Peyer's patch (tissue), 4 donors: ENCODE results near the gene SCRT2.

Source experiments
- POLR2A ChIP-seq, 2 donors: fragments of 450-650 bp; IDR thresholded peaks; one replicate each; pipeline ENCODE4 v1.5.1; 2017; ENCODE audit warnings: antibody characterized with exemption in 2 of 2, mild to moderate bottlenecking in 2 of 2, moderate library complexity in 2 of 2
- TF ChIP-seq, protein P1 (sequence below), 6 experiments: fragments of 450-650 bp in 4 of 6; fragments of 200-600 bp in 2 of 6; sonication (generic) in 1 of 6; IDR thresholded peaks; one replicate each; pipeline ENCODE4 v1.5.1; 2017 to 2019; ENCODE audit warnings: antibody characterized with exemption in 6 of 6, mild to moderate bottlenecking in 3 of 6, moderate library complexity in 1 of 6

DNA sequence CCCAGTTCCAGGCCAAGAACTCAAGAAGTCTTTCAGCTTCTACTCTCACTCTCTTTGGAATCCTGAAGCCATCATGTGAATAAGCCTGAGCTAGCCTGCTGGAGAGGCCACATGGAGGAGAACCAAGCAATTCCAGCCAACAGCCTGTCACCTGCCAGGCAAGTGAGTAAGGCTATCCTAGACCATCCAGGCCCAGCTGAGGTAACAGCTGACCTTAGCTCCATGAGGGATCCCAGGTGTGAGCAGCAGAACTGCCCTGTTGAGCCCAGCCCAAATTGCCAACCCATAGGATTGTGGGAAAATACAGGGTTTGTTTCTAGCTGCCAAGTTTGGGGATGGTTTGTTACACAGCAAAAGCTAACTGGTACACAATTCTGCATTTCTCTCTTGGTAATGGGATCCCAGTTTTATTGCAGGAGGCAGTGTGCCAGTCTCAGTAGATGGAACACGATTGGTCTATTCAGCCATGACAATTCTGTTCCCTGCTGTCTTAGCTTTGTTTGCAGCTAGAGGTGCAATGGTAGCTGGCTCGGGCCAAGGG lies 28.1 kb downstream of the SCRT2 start:
- TF ChIP-seq, protein P1, sequence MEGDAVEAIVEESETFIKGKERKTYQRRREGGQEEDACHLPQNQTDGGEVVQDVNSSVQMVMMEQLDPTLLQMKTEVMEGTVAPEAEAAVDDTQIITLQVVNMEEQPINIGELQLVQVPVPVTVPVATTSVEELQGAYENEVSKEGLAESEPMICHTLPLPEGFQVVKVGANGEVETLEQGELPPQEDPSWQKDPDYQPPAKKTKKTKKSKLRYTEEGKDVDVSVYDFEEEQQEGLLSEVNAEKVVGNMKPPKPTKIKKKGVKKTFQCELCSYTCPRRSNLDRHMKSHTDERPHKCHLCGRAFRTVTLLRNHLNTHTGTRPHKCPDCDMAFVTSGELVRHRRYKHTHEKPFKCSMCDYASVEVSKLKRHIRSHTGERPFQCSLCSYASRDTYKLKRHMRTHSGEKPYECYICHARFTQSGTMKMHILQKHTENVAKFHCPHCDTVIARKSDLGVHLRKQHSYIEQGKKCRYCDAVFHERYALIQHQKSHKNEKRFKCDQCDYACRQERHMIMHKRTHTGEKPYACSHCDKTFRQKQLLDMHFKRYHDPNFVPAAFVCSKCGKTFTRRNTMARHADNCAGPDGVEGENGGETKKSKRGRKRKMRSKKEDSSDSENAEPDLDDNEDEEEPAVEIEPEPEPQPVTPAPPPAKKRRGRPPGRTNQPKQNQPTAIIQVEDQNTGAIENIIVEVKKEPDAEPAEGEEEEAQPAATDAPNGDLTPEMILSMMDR (IDR thresholded peaks at IDR 0.05), result no peak
- no peak for TF ChIP-seq POLR2A (IDR thresholded peaks at IDR 0.05)
